Activated CD8-positive, alpha-beta T cell treated with anti-CD3 and anti-CD28 coated beads, Interleukin-2, amount 10 ng/mL, durations not matched to agents 7 days and 5 days (primary cell): ENCODE results near the gene TNNC1. TPM values are rescaled to one million over a fixed set of nuclear protein-coding genes. Genes with fewer than 3 reads are reported as not detected.

Source experiments
- ATAC-seq: fragments of 150-1000 bp; cut with Tn5 transposase; one replicate; pipeline ENCODE4 v1.10.0; 2021; ENCODE audit warnings: moderate library complexity
- CTCF ChIA-PET: fragments of 350-600 bp; sonication (Branson Sonifier 250); formaldehyde crosslinking; loops from one replicate; lab custom pipeline; 2021; ENCODE audit warnings: antibody characterized with exemption; lab: Charles Lee
- POLR2A ChIA-PET: fragments of 350-600 bp; sonication (Branson Sonifier 250); formaldehyde crosslinking; loops from one replicate; lab custom pipeline; 2021; ENCODE audit warnings: antibody characterized with exemption; lab: Charles Lee
- DNase-seq: peaks from one replicate; pipeline ENCODE4 v3.0.0-alpha.2; 2020
- H3K27ac Mint-ChIP-seq: one replicate; pipeline ENCODE4 v1.8.0; 2021; ENCODE audit warnings: mild to moderate bottlenecking, mixed read lengths
- H3K27me3 Mint-ChIP-seq: one replicate; pipeline ENCODE4 v1.8.0; 2021; ENCODE audit warnings: low read depth, mixed read lengths
- H3K36me3 Mint-ChIP-seq: one replicate; pipeline ENCODE4 v1.8.0; 2021; ENCODE audit warnings: low read depth, mixed read lengths
- H3K4me1 Mint-ChIP-seq: one replicate; pipeline ENCODE4 v1.8.0; 2021; ENCODE audit warnings: low read depth, mixed read lengths
- H3K4me3 Mint-ChIP-seq: one replicate; pipeline ENCODE4 v1.8.0; 2021; ENCODE audit warnings: mild to moderate bottlenecking, mixed read lengths
- H3K9me3 Mint-ChIP-seq: one replicate; pipeline ENCODE4 v1.8.0; 2022; ENCODE audit warnings: mixed read lengths; ENCODE audit not compliant: insufficient read depth
- total RNA-seq, 2 experiments: library from RNA; stranded (reverse); gene quantifications; one replicate each; pipeline ENCODE4 v1.2.3, GENCODE V29; 2021

Gene TNNC1
- 1 to 10 TPM in 1 of 2 experiments, under 1 TPM in 1; 0.84 to 2.1 TPM for total RNA-seq

- no peaks in the 10 kb centered on the region for H3K9me3 Mint-ChIP-seq
- ATAC-seq (no peak), DNase-seq (no peak)
- peaks cover 16% of the 10 kb centered on the region for H3K36me3 Mint-ChIP-seq
- ChIA-PET CTCF (interaction anchor here (0.7 to 1.6 kb wide), 7 partner anchors 8 to 114 kb away, joined by 3 to 6 read pairs (median 4); no protein-coding TSS in a partner anchor), POLR2A (no interaction called here)
- peak within 1 kb of the TSS; percentile 91 for H3K4me3 Mint-ChIP-seq
- H3K27me3 Mint-ChIP-seq = no peaks in the 10 kb centered on the region
- H3K27ac Mint-ChIP-seq = peak within 1 kb of the TSS; percentile 95
- H3K4me1 Mint-ChIP-seq = peaks cover 44% of the 10 kb centered on the region
These were observed at the start of gene TNNC1 for GRCh38 chr3:52453496-52454249. TSS of gene TNNC1 (minus strand) at chr3:52454041. CDS start at chr3:52454015, 26 bp downstream.

GRCh38 chr3:52502808-52503350 lies 49.0 kb upstream of the TNNC1 start:
- no peak for DNase-seq
- peaks cover 10% of the 10 kb centered on the region for H3K4me1 Mint-ChIP-seq
- no peak for ATAC-seq
- CTCF ChIA-PET = no interaction called here
- H3K27ac Mint-ChIP-seq = no peak overlapping the region
- H3K27me3 Mint-ChIP-seq = peaks cover 8% of the 10 kb centered on the region
- H3K9me3 Mint-ChIP-seq = no peaks in the 10 kb centered on the region
- H3K36me3 Mint-ChIP-seq = no peaks in the 10 kb centered on the region
- POLR2A ChIA-PET = no interaction called here
- H3K4me3 Mint-ChIP-seq = no peak overlapping the region

GRCh38 chr3:52502001-52502400 lies 48.2 kb upstream of the TNNC1 start:
- Mint-ChIP-seq H3K4me1 (peaks cover 10% of the 10 kb centered on the region), H3K27ac (no peak overlapping the region), H3K4me3 (no peak overlapping the region), H3K9me3 (no peaks in the 10 kb centered on the region), H3K27me3 (peaks cover 8% of the 10 kb centered on the region), H3K36me3 (no peaks in the 10 kb centered on the region)
- ChIA-PET CTCF (no interaction called here), POLR2A (no interaction called here)
- DNase-seq = no peak
- ATAC-seq = no peak

DNA sequence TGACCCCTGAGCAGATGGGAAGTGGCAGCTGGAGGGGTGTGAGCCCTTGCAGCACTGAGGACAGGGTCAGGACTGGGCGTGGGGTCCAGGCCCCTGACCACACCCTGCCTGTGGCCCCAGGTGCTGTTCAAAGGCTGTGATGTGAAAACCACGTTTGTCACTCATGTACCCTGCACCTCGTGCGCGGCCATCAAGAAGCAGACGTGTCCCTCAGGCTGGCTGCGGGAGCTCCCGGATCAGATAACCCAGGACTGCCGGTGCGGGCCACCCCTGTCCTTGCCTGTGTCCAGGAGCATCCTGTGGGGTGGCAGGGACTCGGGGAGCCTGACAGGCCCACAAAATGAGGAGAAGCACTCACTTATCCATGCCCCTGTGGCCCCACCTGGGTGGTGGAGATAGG lies 47.2 kb upstream of the TNNC1 start:
- H3K4me3 Mint-ChIP-seq = no peak overlapping the region
- CTCF ChIA-PET = no interaction called here
- no peak for DNase-seq
- H3K27me3 Mint-ChIP-seq = peaks cover 8% of the 10 kb centered on the region
- peaks cover 10% of the 10 kb centered on the region for H3K4me1 Mint-ChIP-seq
- H3K27ac Mint-ChIP-seq = no peak overlapping the region
- no peaks in the 10 kb centered on the region for H3K9me3 Mint-ChIP-seq
- no peaks in the 10 kb centered on the region for H3K36me3 Mint-ChIP-seq
- no peak for ATAC-seq
- POLR2A ChIA-PET = no interaction called here

- Mint-ChIP-seq H3K4me3 (no peak overlapping the region), H3K27me3 (peaks cover 8% of the 10 kb centered on the region), H3K36me3 (no peaks in the 10 kb centered on the region), H3K27ac (no peak overlapping the region), H3K4me1 (peaks cover 11% of the 10 kb centered on the region), H3K9me3 (no peaks in the 10 kb centered on the region)
- ATAC-seq (no peak), DNase-seq (no peak)
- ChIA-PET CTCF (interaction anchor here (1.0 kb wide), 1 partner anchor 9 kb away, joined by 3 read pairs; no protein-coding TSS in a partner anchor), POLR2A (interaction anchor here (0.8 to 1.7 kb wide), 2 partner anchors 10 to 33 kb away, joined by 3 to 5 read pairs; no protein-coding TSS in a partner anchor)
These were observed 44.6 kb upstream of the TNNC1 start for GRCh38 chr3:52498137-52499054.

DNA sequence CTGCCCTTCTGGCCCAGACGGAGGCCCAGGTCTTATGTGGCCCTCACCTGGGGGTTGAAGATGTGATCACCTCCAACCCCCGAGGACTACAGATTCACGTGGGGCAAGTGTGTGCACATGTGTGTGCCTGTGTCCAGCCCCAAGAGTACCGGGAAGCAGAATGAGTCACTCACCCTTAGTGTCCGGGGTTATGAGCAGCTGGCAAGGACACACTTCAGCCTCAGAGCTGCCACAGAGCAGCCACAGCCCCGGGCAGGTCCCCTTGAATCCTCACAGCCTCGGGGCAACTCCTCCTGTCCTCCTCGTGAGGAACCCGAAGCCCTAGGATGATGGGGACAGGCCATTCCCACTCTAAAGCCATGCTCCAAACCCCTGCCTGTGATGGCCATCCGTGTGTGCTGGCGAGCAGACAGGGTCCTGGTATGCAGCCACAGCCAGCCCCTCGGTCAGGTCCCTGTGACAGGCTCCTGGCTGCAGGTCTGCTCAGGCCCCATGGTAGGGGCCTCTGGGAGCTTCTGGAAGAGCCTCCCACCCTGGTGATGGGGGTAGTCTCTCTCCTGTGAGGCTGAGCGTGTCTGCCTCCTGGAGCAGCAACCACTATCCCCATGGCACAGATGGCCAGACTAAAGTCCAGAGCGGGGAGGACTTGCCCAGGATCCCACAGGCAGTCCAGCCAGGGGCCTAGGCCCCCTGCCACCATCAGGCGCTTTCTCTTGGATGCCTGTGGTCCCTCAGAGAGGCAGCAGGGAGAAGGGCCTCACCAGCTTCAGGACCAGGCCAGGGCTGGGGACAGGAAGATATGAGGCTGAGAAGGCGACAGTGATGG lies 42.1 kb upstream of the TNNC1 start:
- no peak overlapping the region for H3K27ac Mint-ChIP-seq
- DNase-seq (no peak), ATAC-seq (no peak)
- peaks cover 9% of the 10 kb centered on the region for H3K36me3 Mint-ChIP-seq
- ChIA-PET POLR2A (interaction anchor here (1.1 kb wide), 1 partner anchor 16 kb away, joined by 4 read pairs; no protein-coding TSS in a partner anchor), CTCF (interaction anchor here (0.7 kb wide), 1 partner anchor 13 kb away, joined by 3 read pairs; no protein-coding TSS in a partner anchor)
- no peak overlapping the region for H3K4me3 Mint-ChIP-seq
- peaks cover 8% of the 10 kb centered on the region for H3K27me3 Mint-ChIP-seq
- peaks cover 11% of the 10 kb centered on the region for H3K4me1 Mint-ChIP-seq
- H3K9me3 Mint-ChIP-seq = no peaks in the 10 kb centered on the region

DNA sequence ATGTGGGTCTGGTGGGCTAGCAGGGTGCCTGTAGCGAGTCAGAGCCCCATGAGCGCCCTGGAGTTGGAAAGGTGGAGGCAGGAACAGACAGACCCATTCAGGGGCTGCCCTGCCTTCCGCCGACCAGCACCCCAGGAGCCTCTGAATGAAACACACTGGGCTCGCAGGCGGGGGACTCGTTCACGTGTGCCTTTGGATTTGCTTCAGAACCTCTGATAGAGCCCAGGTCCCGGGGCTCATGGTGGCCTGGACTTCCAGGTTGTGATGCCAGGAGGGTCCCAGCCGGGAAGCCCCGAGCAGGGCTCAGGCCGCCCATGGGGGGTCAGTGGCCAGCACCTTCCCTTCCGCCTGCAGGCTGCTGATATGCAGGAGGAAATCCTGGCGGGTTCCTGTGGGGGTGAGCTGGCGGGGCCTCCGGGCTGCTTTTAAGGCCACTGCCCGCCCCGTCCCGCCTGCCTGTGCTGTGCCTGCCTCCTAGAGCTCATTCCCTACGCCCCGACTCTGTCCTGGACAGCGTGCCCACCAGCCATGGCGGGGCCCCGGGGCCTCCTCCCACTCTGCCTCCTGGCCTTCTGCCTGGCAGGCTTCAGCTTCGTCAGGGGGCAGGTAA lies 41.1 kb upstream of the TNNC1 start, which contains the start of gene STAB1:
Gene STAB1, plus strand, starts transcription at position 453 of the 610 bp plus-strand sequence. Its CDS starts 76 bp downstream, at position 529.
- no peak within 1 kb of the TSS for H3K4me3 Mint-ChIP-seq
- CTCF ChIA-PET = interaction anchor here (0.7 kb wide), 1 partner anchor 12 kb away, joined by 3 read pairs; no protein-coding TSS in a partner anchor

DNA sequence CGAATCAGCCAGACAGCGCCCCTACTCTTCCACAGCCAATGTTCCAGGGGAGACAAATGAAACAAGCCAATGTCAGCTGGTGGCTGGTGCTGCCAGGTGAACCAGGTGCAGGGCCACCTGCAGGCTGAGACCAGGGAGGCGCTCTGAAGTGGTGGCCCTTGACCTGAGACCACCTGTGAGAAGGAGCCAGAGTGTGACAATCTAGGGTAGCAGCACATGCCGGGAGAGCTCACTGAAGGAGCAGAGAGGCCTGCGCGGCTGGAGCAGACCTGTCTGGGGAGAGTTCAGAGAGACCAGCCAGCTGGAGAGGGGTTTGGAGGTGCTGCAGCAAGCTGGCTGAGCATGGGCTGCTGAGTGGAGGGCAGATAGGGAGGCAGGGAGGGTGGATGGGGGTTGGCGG lies 40.6 kb upstream of the TNNC1 start:
- ChIA-PET POLR2A (no interaction called here), CTCF (no interaction called here)
- Mint-ChIP-seq H3K4me1 (peaks cover 11% of the 10 kb centered on the region), H3K36me3 (peaks cover 9% of the 10 kb centered on the region), H3K27me3 (peaks cover 3% of the 10 kb centered on the region), H3K27ac (no peak overlapping the region), H3K9me3 (no peaks in the 10 kb centered on the region), H3K4me3 (no peak overlapping the region)
- no peak for ATAC-seq
- DNase-seq = no peak

More for the DNA sequence above, 41.1 kb upstream of the TNNC1 start, which contains the start of gene STAB1:
- POLR2A ChIA-PET = interaction anchor here (1.1 kb wide), 1 partner anchor 15 kb away, joined by 4 read pairs; no protein-coding TSS in a partner anchor
- ATAC-seq (no peak), DNase-seq (no peak)
- H3K27me3 Mint-ChIP-seq = peaks cover 3% of the 10 kb centered on the region
- peaks cover 9% of the 10 kb centered on the region for H3K36me3 Mint-ChIP-seq
- no peak within 1 kb of the TSS for H3K27ac Mint-ChIP-seq
- H3K4me1 Mint-ChIP-seq = peaks cover 11% of the 10 kb centered on the region
- no peaks in the 10 kb centered on the region for H3K9me3 Mint-ChIP-seq

- POLR2A ChIA-PET = no interaction called here
- Mint-ChIP-seq H3K4me1 (peaks cover 5% of the 10 kb centered on the region), H3K36me3 (peaks cover 9% of the 10 kb centered on the region)
These were observed 39.6 kb upstream of the TNNC1 start for GRCh38 chr3:52493232-52494017.

DNA sequence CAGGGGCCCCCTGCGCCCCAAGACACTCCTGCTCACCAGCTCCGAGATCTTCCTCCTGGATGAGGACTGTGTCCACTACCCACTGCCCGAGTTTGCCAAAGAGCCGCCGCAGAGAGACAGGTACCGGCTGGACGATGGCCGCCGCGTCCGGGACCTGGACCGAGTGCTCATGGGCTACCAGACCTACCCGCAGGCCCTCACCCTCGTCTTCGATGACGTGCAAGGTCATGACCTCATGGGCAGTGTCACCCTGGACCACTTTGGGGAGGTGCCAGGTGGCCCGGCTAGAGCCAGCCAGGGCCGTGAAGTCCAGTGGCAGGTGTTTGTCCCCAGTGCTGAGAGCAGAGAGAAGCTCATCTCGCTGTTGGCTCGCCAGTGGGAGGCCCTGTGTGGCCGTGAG lies 38.2 kb upstream of the TNNC1 start:
- ATAC-seq = no peak
- ChIA-PET CTCF (no interaction called here), POLR2A (interaction anchor here (0.7 kb wide), 1 partner anchor 23 kb away, joined by 3 read pairs; no protein-coding TSS in a partner anchor)
- H3K27me3 Mint-ChIP-seq = no peaks in the 10 kb centered on the region
- DNase-seq = no peak
- peaks cover 19% of the 10 kb centered on the region for H3K36me3 Mint-ChIP-seq
- peaks cover 2% of the 10 kb centered on the region for H3K4me1 Mint-ChIP-seq
- no peak overlapping the region for H3K27ac Mint-ChIP-seq
- H3K4me3 Mint-ChIP-seq = no peak overlapping the region
- H3K9me3 Mint-ChIP-seq = no peaks in the 10 kb centered on the region

More at GRCh38 chr3:52493232-52494017, 39.6 kb upstream of the TNNC1 start:
- CTCF ChIA-PET = no interaction called here
- H3K27me3 Mint-ChIP-seq = no peaks in the 10 kb centered on the region
- ATAC-seq (no peak), DNase-seq (no peak)
- no peak overlapping the region for H3K27ac Mint-ChIP-seq
- no peak overlapping the region for H3K4me3 Mint-ChIP-seq
- H3K9me3 Mint-ChIP-seq = no peaks in the 10 kb centered on the region
